A549 (cell line): ENCODE results near the gene MPHOSPH6.

Experiments
- CHD4 ChIP-seq: fragments of 200-600 bp; sonication (generic); IDR thresholded peaks from 2 replicates; pipeline ENCODE4 v1.6.1; 2016; ENCODE audit warnings: antibody characterized with exemption, mild to moderate bottlenecking, borderline replicate concordance
- ESRRA ChIP-seq: fragments of 150-350 bp; IDR thresholded peaks from 2 replicates; pipeline ENCODE4 v1.6.1; 2014; ENCODE audit warnings: mild to moderate bottlenecking, low read length, borderline replicate concordance
- JUNB ChIP-seq: fragments of >200 bp; sonication (Bioruptor Twin); formaldehyde crosslinking; IDR thresholded peaks from 2 replicates; pipeline ENCODE4 v1.6.1; 2016
- MYC ChIP-seq: IDR thresholded peaks from 2 replicates; pipeline ENCODE4 v1.6.1; 2012; ENCODE audit warnings: mild to moderate bottlenecking, inconsistent platforms, low read length, improper control_type of control experiment, borderline replicate concordance
- POLR2A ChIP-seq: IDR thresholded peaks from 2 replicates; pipeline ENCODE4 v1.6.1; 2012; ENCODE audit warnings: mild to moderate bottlenecking, low read length
- SREBF2 ChIP-seq: fragments of 450-650 bp; IDR thresholded peaks from 2 replicates; pipeline ENCODE4 v1.6.1; 2014; ENCODE audit warnings: mild to moderate bottlenecking, moderate library complexity
- TF ChIP-seq, protein P1 (sequence below): fragments of >200 bp; sonication (Bioruptor Twin); formaldehyde crosslinking; IDR thresholded peaks from 3 replicates; pipeline ENCODE4 v1.5.1; 2016
- TF ChIP-seq, protein P2 (sequence below): IDR thresholded peaks from 2 replicates; pipeline ENCODE4 v1.6.1; 2012; ENCODE audit warnings: low read depth, borderline replicate concordance

DNA sequence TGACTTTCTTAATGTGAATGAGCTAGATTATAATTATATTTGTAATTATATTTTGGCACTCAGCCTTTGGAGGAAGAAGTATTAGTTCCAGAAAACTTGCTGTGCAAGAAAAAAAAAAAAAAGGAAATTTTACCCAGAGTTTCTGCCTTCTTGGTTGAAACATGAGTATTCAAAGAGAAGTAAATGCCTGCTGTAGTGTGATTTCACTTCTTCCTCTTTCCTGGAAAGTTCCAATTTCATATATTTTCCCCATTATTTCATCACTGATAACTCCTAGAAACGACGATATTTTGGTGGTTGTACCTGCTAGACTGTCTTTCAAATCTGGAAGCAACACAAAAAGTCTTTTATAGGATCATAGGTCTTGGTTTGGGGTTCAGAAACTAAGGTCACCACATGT is 20.4 kb upstream of the MPHOSPH6 start:
- TF ChIP-seq ESRRA (no peak), POLR2A (no peak), JUNB (no peak), SREBF2 (no peak), MYC (no peak), CHD4 (no peak)
- TF ChIP-seq, protein P1, sequence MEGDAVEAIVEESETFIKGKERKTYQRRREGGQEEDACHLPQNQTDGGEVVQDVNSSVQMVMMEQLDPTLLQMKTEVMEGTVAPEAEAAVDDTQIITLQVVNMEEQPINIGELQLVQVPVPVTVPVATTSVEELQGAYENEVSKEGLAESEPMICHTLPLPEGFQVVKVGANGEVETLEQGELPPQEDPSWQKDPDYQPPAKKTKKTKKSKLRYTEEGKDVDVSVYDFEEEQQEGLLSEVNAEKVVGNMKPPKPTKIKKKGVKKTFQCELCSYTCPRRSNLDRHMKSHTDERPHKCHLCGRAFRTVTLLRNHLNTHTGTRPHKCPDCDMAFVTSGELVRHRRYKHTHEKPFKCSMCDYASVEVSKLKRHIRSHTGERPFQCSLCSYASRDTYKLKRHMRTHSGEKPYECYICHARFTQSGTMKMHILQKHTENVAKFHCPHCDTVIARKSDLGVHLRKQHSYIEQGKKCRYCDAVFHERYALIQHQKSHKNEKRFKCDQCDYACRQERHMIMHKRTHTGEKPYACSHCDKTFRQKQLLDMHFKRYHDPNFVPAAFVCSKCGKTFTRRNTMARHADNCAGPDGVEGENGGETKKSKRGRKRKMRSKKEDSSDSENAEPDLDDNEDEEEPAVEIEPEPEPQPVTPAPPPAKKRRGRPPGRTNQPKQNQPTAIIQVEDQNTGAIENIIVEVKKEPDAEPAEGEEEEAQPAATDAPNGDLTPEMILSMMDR, result no peak
- TF ChIP-seq, protein P2, sequence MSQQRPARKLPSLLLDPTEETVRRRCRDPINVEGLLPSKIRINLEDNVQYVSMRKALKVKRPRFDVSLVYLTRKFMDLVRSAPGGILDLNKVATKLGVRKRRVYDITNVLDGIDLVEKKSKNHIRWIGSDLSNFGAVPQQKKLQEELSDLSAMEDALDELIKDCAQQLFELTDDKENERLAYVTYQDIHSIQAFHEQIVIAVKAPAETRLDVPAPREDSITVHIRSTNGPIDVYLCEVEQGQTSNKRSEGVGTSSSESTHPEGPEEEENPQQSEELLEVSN, result no peak
